Calu3 (cell line): ENCODE results near the gene DOK7. TPM values are rescaled to one million over a fixed set of nuclear protein-coding genes. Genes with fewer than 3 reads are reported as not detected.

Source experiments
- BruUV-seq: library from RNA; stranded (reverse); fragments of 400-500 nt; replicated peaks from 2 replicates; lab custom pipeline; 2021; lab: Mats Ljungman, UMichigan
- CTCF ChIA-PET: fragments of 300-600 bp; sonication (Branson Sonifier 250); formaldehyde crosslinking; loops from one replicate; lab custom pipeline; 2022; ENCODE audit warnings: antibody characterized with exemption; lab: Charles Lee
- DNase-seq: peaks from one replicate; pipeline ENCODE4 v3.0.0; 2022
- H3K27ac Mint-ChIP-seq: one replicate; pipeline ENCODE4 v1.8.0; 2022; ENCODE audit warnings: mixed read lengths; ENCODE audit not compliant: unreplicated experiment
- H3K27me3 Mint-ChIP-seq: one replicate; pipeline ENCODE4 v1.8.0; 2022; ENCODE audit warnings: mixed read lengths; ENCODE audit not compliant: unreplicated experiment
- H3K36me3 Mint-ChIP-seq: one replicate; pipeline ENCODE4 v1.8.0; 2022; ENCODE audit warnings: mild to moderate bottlenecking, moderate library complexity, mixed read lengths; ENCODE audit not compliant: insufficient read depth, unreplicated experiment
- H3K4me1 Mint-ChIP-seq: one replicate; pipeline ENCODE4 v1.8.0; 2022; ENCODE audit warnings: mild to moderate bottlenecking, low read depth, mixed read lengths; ENCODE audit not compliant: unreplicated experiment
- H3K4me3 Mint-ChIP-seq: one replicate; pipeline ENCODE4 v1.8.0; 2022; ENCODE audit warnings: mild to moderate bottlenecking, low read depth, moderate library complexity, mixed read lengths; ENCODE audit not compliant: unreplicated experiment
- H3K9me3 Mint-ChIP-seq: one replicate; pipeline ENCODE4 v1.8.0; 2022; ENCODE audit warnings: low read depth, mixed read lengths; ENCODE audit not compliant: unreplicated experiment
- intact Hi-C: fragments of 100-400 bp; cut with micrococcal nuclease; formaldehyde crosslinking; loops from one replicate; pipeline ENCODE4 v1.10.0; 2022; ENCODE audit not compliant: unreplicated experiment
- total RNA-seq: library from RNA; stranded (reverse); gene quantifications from 2 replicates; pipeline ENCODE4 v1.2.3, GENCODE V29; 2022
- TF ChIP-seq, protein P1 (sequence below): fragments of 200-600 bp; IDR thresholded peaks from one replicate; pipeline ENCODE4 v1.8.0; 2022; ENCODE audit warnings: antibody characterized with exemption; ENCODE audit not compliant: unreplicated experiment

The DOK7 gene
- total RNA-seq, 1 experiment from 2014 or later: 2.7 TPM

DNA sequence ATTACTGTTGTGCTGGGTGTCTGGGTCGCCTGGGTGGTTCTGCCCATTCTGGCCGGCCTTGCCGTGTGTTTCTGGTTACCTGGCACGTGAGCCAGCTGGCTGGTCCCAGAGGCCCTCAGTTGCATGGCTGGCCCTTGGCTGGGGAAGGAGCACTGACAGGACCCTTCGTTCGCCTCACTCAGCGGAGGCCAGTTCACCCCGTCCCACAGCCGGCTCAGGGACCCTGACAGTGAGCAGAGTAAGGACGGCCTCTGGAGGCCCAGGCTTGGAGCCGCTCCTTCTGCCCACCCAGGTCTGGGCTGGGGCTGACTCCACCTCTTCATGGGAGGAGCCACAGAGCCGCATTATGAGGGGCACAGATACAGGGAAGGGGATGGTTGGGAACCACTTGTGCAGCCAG lies 41.6 kb upstream of the DOK7 start:
- Mint-ChIP-seq H3K9me3 (no peaks in the 10 kb centered on the region), H3K27me3 (no peaks in the 10 kb centered on the region), H3K36me3 (no peaks in the 10 kb centered on the region), H3K4me3 (no peak overlapping the region), H3K4me1 (no peaks in the 10 kb centered on the region), H3K27ac (no peak overlapping the region)
- TF ChIP-seq, protein P1, sequence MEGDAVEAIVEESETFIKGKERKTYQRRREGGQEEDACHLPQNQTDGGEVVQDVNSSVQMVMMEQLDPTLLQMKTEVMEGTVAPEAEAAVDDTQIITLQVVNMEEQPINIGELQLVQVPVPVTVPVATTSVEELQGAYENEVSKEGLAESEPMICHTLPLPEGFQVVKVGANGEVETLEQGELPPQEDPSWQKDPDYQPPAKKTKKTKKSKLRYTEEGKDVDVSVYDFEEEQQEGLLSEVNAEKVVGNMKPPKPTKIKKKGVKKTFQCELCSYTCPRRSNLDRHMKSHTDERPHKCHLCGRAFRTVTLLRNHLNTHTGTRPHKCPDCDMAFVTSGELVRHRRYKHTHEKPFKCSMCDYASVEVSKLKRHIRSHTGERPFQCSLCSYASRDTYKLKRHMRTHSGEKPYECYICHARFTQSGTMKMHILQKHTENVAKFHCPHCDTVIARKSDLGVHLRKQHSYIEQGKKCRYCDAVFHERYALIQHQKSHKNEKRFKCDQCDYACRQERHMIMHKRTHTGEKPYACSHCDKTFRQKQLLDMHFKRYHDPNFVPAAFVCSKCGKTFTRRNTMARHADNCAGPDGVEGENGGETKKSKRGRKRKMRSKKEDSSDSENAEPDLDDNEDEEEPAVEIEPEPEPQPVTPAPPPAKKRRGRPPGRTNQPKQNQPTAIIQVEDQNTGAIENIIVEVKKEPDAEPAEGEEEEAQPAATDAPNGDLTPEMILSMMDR: no peak
- intact Hi-C loops: no loop called here
- no TSS peak for BruUV-seq
- no peak for DNase-seq
- CTCF ChIA-PET: no interaction called here

DNA sequence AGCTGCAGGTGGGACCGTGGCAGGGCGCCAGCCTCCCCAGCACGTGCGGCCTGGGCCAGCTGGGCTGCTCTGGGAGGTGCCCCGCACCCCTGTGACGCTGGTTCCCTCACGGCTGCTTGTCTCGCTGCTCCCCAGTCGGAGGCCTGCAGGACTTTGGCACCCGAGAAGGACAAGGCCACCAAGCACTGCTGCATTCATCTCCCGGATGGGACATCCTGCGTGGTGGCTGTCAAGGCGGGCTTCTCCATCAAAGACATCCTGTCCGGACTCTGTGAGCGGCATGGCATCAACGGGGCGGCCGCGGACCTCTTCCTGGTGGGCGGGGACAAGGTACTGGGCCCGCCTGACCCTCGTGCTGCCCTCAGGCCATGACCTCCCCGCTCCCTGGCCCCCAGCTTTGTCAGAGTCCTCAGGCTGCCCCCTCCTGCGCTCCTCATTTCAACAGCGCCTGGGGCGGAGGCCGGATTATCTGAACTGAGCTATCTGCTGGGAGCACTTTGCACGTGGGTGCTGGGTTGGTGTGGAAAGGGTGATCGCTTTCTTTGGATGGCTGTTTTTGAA lies 40.8 kb upstream of the DOK7 start:
- TF ChIP-seq, protein P1: no peak
- no peaks in the 10 kb centered on the region for H3K9me3 Mint-ChIP-seq
- DNase-seq: no peak
- H3K4me3 Mint-ChIP-seq: no peak overlapping the region
- no peak overlapping the region for H3K27ac Mint-ChIP-seq
- intact Hi-C loops: no loop called here
- CTCF ChIA-PET: no interaction called here
- no peaks in the 10 kb centered on the region for H3K4me1 Mint-ChIP-seq
- no peaks in the 10 kb centered on the region for H3K36me3 Mint-ChIP-seq
- H3K27me3 Mint-ChIP-seq: no peaks in the 10 kb centered on the region
- no TSS peak for BruUV-seq

DNA sequence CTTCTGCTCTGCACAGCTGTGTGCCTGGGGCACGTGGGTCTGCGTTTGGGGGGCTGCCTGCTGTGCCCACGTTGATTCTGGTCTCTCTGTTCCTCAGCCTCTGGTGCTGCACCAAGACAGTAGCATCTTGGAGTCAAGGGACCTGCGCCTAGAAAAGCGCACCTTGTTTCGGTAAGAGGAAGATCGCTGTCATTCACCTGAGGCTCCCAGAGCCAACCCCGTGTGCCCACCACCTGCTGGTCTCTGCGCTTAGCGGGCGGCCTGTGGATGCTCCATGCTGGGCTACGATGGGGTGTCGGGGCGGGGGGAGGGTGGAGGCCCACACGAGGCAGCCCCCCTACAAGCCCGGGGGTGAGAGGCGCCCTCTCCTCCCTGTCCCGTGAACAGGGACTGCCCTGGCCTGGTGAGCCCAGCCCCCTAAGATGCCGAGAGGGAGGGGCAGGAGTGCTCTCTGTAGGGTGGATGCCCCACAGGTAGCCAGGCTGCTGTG lies 40.3 kb upstream of the DOK7 start:
- H3K27me3 Mint-ChIP-seq: no peaks in the 10 kb centered on the region
- CTCF ChIA-PET: no interaction called here
- intact Hi-C loops: no loop called here
- H3K4me3 Mint-ChIP-seq: no peak overlapping the region
- no peak for DNase-seq
- BruUV-seq: no TSS peak
- H3K4me1 Mint-ChIP-seq: no peaks in the 10 kb centered on the region
- no peaks in the 10 kb centered on the region for H3K9me3 Mint-ChIP-seq
- no peak overlapping the region for H3K27ac Mint-ChIP-seq
- H3K36me3 Mint-ChIP-seq: no peaks in the 10 kb centered on the region
- TF ChIP-seq, protein P1: no peak

DNA sequence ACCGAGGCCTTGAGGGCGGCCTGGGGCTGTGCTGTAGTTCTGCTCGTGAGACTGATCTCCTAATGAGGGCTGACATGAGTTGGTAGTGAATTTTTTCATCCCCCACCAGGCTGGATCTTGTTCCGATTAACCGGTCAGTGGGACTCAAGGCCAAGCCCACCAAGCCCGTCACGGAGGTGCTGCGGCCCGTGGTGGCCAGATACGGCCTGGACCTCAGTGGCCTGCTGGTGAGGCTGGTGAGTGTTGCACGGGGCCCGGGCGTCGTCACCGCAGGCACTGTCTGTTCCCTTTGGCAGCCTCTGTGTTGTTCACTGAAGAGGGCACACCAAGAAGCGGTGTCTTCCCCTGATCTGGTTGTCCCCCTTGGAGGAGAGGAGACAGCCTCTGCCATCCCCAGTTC lies 39.7 kb upstream of the DOK7 start:
- Mint-ChIP-seq H3K36me3 (no peaks in the 10 kb centered on the region), H3K9me3 (no peaks in the 10 kb centered on the region), H3K4me3 (no peak overlapping the region), H3K4me1 (no peaks in the 10 kb centered on the region), H3K27ac (no peak overlapping the region), H3K27me3 (no peaks in the 10 kb centered on the region)
- CTCF ChIA-PET: no interaction called here
- TF ChIP-seq, protein P1: no peak
- BruUV-seq: no TSS peak
- intact Hi-C loops: no loop called here
- DNase-seq: no peak
